Transverse colon (tissue), 4 donors: ENCODE results near the gene TRPM4. TPM values are rescaled to one million over a fixed set of nuclear protein-coding genes. Genes with fewer than 3 reads are reported as not detected.

ENCODE experiments used
- DNase-seq: peaks from one replicate; pipeline ENCODE4 v3.0.0-alpha.2; 2019
- H3K27ac ChIP-seq, 4 donors: fragments of 200-600 bp; sonication (generic); 2 replicates each; pipeline ENCODE4 v1.5.1; 2016 to 2018; ENCODE audit warnings: inconsistent platforms in 4 of 4
- H3K27me3 ChIP-seq: fragments of 200-600 bp; sonication (generic); 2 replicates; pipeline ENCODE4 v1.5.1; 2017; ENCODE audit warnings: inconsistent platforms
- H3K36me3 ChIP-seq, 4 donors: fragments of 200-600 bp; sonication (generic); 2 replicates each; pipeline ENCODE4 v1.5.1; 2017 to 2019; ENCODE audit warnings: inconsistent platforms in 4 of 4
- H3K4me1 ChIP-seq, 4 donors: fragments of 200-600 bp; sonication (generic); 2 replicates each; pipeline ENCODE4 v1.5.1; 2017 to 2020; ENCODE audit warnings: inconsistent platforms in 4 of 4
- H3K4me3 ChIP-seq, 4 donors: fragments of 200-600 bp; sonication (generic); 1 replicate in 1 of 4; 2 replicates in 3 of 4; pipeline versions ENCODE4 v1.5.1 to v1.6.1; 2017 to 2019; ENCODE audit warnings: inconsistent platforms in 4 of 4
- H3K9me3 ChIP-seq, 2 donors: fragments of 200-600 bp; sonication (generic); 2 replicates each; pipeline ENCODE4 v1.5.1; 2017 to 2019; ENCODE audit warnings: inconsistent platforms in 2 of 2
- EP300 ChIP-seq: sonication (generic); formaldehyde crosslinking; IDR thresholded peaks from one replicate; pipeline ENCODE4 v1.6.1; 2017; ENCODE audit warnings: antibody characterized with exemption, low read depth
- POLR2A ChIP-seq: fragments of 450-650 bp; IDR thresholded peaks from one replicate; pipeline ENCODE4 v1.6.1; 2016; ENCODE audit warnings: antibody characterized with exemption, mild to moderate bottlenecking, moderate library complexity
- POLR2AphosphoS5 ChIP-seq, 3 donors: sonication (generic); formaldehyde crosslinking; IDR thresholded peaks; one replicate each; pipeline ENCODE4 v1.6.1; 2016; ENCODE audit warnings: antibody characterized with exemption in 3 of 3
- WGBS, 2 donors: methylation state at CpG; one replicate each; pipeline ENCODE4 v1.1.5; 2018; ENCODE audit warnings: low coverage in 1 of 2; 5-methylcytosine and 5-hydroxymethylcytosine counted together
- in situ Hi-C, 4 donors: fragments of 200-750 bp; cut with MboI; loops; one replicate each; pipeline versions ENCODE4 v1.15.0 to v1.15.1; 2017; ENCODE audit warnings: low sequenced_read_pairs in 3 of 4, low pct_ligation_motif_present in 1 of 4, low pct_unique_long_range_greater_than_20kb in 1 of 4
- intact Hi-C: fragments of 100-400 bp; cut with DNase I; formaldehyde crosslinking; loops from one replicate; pipeline ENCODE4 v1.15.1; 2023; ENCODE audit warnings: low total_unique reads
- total RNA-seq, 4 donors: library from RNA; depleted of rRNA; stranded (reverse); fragments of >200 nt; gene quantifications; one replicate each; pipeline ENCODE4 v1.1.0, GENCODE V29; 2016
- TF ChIP-seq, protein P1 (sequence below), 5 experiments: fragments of 200-600 bp in 3 of 5; fragments of 450-650 bp in 2 of 5; sonication (generic) in 3 of 5; IDR thresholded peaks; 1 replicate in 2 of 5; 2 replicates in 3 of 5; pipeline ENCODE4 v1.5.1; 2016 to 2017; ENCODE audit warnings: antibody characterized with exemption in 5 of 5, inconsistent platforms in 3 of 5, mild to moderate bottlenecking in 2 of 5, moderate library complexity in 1 of 5

Gene TRPM4
- total RNA-seq, 4 donors from 2014 or later: 247 to 884 (median 568) TPM

- 22 to 100% methylated on average over 1 to 8 of the region's 8 CpGs for WGBS, 2 donors
- Histone ChIP-seq H3K27me3 (no peaks in the 10 kb centered on the region), H3K36me3 (no peaks in the 10 kb centered on the region), H3K27ac (no peak overlapping the region), H3K9me3 (no peaks in the 10 kb centered on the region), H3K4me1 (peaks cover 0 to 8% (median 1%) of the 10 kb centered on the region in 4 donors), H3K4me3 (no peak overlapping the region)
- TF ChIP-seq, protein P1, sequence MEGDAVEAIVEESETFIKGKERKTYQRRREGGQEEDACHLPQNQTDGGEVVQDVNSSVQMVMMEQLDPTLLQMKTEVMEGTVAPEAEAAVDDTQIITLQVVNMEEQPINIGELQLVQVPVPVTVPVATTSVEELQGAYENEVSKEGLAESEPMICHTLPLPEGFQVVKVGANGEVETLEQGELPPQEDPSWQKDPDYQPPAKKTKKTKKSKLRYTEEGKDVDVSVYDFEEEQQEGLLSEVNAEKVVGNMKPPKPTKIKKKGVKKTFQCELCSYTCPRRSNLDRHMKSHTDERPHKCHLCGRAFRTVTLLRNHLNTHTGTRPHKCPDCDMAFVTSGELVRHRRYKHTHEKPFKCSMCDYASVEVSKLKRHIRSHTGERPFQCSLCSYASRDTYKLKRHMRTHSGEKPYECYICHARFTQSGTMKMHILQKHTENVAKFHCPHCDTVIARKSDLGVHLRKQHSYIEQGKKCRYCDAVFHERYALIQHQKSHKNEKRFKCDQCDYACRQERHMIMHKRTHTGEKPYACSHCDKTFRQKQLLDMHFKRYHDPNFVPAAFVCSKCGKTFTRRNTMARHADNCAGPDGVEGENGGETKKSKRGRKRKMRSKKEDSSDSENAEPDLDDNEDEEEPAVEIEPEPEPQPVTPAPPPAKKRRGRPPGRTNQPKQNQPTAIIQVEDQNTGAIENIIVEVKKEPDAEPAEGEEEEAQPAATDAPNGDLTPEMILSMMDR (IDR thresholded peaks at IDR 0.05): peak; percentile 26 to 62 (median 52)
- no peak for TF ChIP-seq POLR2A
- peak; percentile 77 for DNase-seq
- in situ Hi-C loops: loop anchor here in 2 of 4 donors (5.0 to 25.0 kb wide), 2 partner anchors 133 to 138 kb away; partner anchors contain the start of gene SNRNP70 (in 1 of the 2)
- intact Hi-C loops: loop anchor here (10.0 kb wide), 1 partner anchor 220 kb away; the partner anchor contains the start of gene SLC17A7
Observed at GRCh38 chr19:49224879-49225278, 67.3 kb downstream of the TRPM4 start.

DNA sequence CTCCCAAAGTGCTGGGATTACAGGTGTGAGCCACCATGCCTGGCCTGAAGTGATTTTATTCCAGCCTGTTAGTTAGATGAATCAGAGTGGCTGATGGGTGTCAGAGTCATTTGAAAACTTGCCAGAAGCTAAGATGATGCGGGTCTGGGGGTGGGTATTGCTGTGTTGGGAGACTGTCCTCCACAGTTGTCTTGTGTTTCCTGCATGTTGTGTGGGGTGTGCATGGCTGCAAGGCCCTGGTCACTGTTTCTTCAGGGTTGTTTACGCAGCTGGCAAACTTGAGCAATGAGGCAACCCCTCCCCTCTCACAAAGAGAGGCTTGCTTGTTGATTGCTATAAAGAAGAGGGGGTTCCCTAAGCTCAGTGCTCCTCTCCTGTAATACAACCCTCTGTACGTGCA, 71.8 kb downstream of the TRPM4 start:
- Histone ChIP-seq H3K4me3 (no peak overlapping the region), H3K36me3 (no peaks in the 10 kb centered on the region), H3K4me1 (peaks cover 0 to 8% (median 1%) of the 10 kb centered on the region in 4 donors), H3K27ac (no peak overlapping the region), H3K9me3 (no peaks in the 10 kb centered on the region), H3K27me3 (no peaks in the 10 kb centered on the region)
- no peak for TF ChIP-seq EP300
- TF ChIP-seq POLR2A: no peak
- TF ChIP-seq, protein P1 (IDR thresholded peaks at IDR 0.05): no peak
- TF ChIP-seq POLR2AphosphoS5 (IDR thresholded peaks at IDR 0.05): no peak
- intact Hi-C loops (loop anchor here (10.0 kb wide), 1 partner anchor 215 kb away; the partner anchor contains the start of gene SLC17A7), in situ Hi-C loops (no loop called here)
- 70 to 88% methylated on average over 2 to 3 of the region's 3 CpGs for WGBS, 2 donors
- DNase-seq: no peak

- Histone ChIP-seq H3K4me3 (no peak overlapping the region), H3K9me3 (no peaks in the 10 kb centered on the region), H3K27me3 (no peaks in the 10 kb centered on the region), H3K36me3 (no peaks in the 10 kb centered on the region), H3K4me1 (no peaks in the 10 kb centered on the region), H3K27ac (no peak overlapping the region)
- in situ Hi-C loops: no loop called here
- no peak for DNase-seq
- TF ChIP-seq POLR2A (no peak), EP300 (no peak), POLR2AphosphoS5 (IDR thresholded peaks at IDR 0.05) (no peak)
- TF ChIP-seq, protein P1 (IDR thresholded peaks at IDR 0.05): no peak
- intact Hi-C loops: no loop called here
- WGBS, 2 donors: 70 to 83% methylated on average over 1 to 7 of the region's 7 CpGs
Observed at GRCh38 chr19:49231389-49231788, 73.8 kb downstream of the TRPM4 start.

GRCh38 chr19:49231804-49232203, 74.2 kb downstream of the TRPM4 start:
- H3K9me3 ChIP-seq: no peaks in the 10 kb centered on the region
- no peaks in the 10 kb centered on the region for H3K4me1 ChIP-seq
- H3K27ac ChIP-seq: no peak overlapping the region
- 83 to 89% methylated on average over 5 to 9 of the region's 9 CpGs for WGBS, 2 donors
- H3K4me3 ChIP-seq: no peak overlapping the region
- H3K27me3 ChIP-seq: no peaks in the 10 kb centered on the region
- TF ChIP-seq EP300 (no peak), POLR2A (no peak), POLR2AphosphoS5 (IDR thresholded peaks at IDR 0.05) (no peak)
- TF ChIP-seq, protein P1 (IDR thresholded peaks at IDR 0.05): no peak
- in situ Hi-C loops: no loop called here
- no peak for DNase-seq
- H3K36me3 ChIP-seq: no peaks in the 10 kb centered on the region
- intact Hi-C loops: no loop called here
